HCT116 (cell line): ENCODE data around the gene ATP8A2.

Source experiments
- CTCF ChIP-seq, 3 experiments: fragments of 200-600 bp in 1 of 3; sonication (generic) in 1 of 3; IDR thresholded peaks in 2 of 3; conservative IDR thresholded peaks in 1 of 3; 2 replicates each; pipeline ENCODE4 v1.5.1; 2012 to 2017; ENCODE audit warnings: low read depth in 2 of 3, low read length in 2 of 3, antibody characterized with exemption in 1 of 3, borderline replicate concordance in 1 of 3, control low read depth in 1 of 3, mild to moderate bottlenecking in 1 of 3, mixed read lengths in 1 of 3, mixed run types in 1 of 3, moderate library complexity in 1 of 3; ENCODE audit not compliant: insufficient read depth in 1 of 3
- MAX ChIP-seq: IDR thresholded peaks from 2 replicates; pipeline ENCODE4 v1.6.1; 2012
- POLR2A ChIP-seq: IDR thresholded peaks from 2 replicates; pipeline ENCODE4 v1.7.0; 2011; ENCODE audit warnings: borderline replicate concordance; ENCODE audit not compliant: insufficient read depth, insufficient read length; ENCODE audit errors: extremely low read depth
- RAD21 ChIP-seq: IDR thresholded peaks from 2 replicates; pipeline ENCODE4 v1.6.1; 2012; ENCODE audit warnings: low read depth, mild to moderate bottlenecking
- REST ChIP-seq: IDR thresholded peaks from 2 replicates; pipeline ENCODE4 v1.6.1; 2012; ENCODE audit warnings: low read depth
- ZNF274 ChIP-seq: fragments of 200-500 bp; sonication (Bioruptor generic); IDR thresholded peaks from 2 replicates; pipeline ENCODE4 v1.6.1; 2014; ENCODE audit warnings: mild to moderate bottlenecking, low read depth, low read length, inconsistent platforms

- TF ChIP-seq RAD21 (no peak), REST (no peak), CTCF (IDR thresholded peaks at IDR 0.05 in 2 of 3, conservative IDR thresholded peaks at IDR 0.05 in 1 of 3; ENCODE audit: borderline replicate concordance in 1 of 3, insufficient read depth in 1 of 3, low read depth in 2 of 3, low read length in 2 of 3) (no peak), POLR2A (no peak), MAX (no peak), ZNF274 (no peak)
Measured at GRCh38 chr13:25715760-25716159, 344.0 kb downstream of the ATP8A2 start.
